ENCODE measurements around the gene INTS11.

The INTS11 gene

GRCh38 chr1:1357871-1358432 lies 33.5 kb upstream of the INTS11 start:
- H3K4me3 ChIP-seq (ENCODE audit: low read depth, low read length), result peak overlapping the region; percentile 77
- no peak for DNase-seq (ENCODE audit: low read depth, low spot score)
- TF ChIP-seq CTCF (IDR thresholded peaks at IDR 0.05; ENCODE audit: low read depth, low read length), result no peak
- in situ Hi-C loops (cut with HindIII; ENCODE audit: low sequenced_read_pairs), result no loop called here

GRCh38 chr1:1356796-1357401 lies 32.4 kb upstream of the INTS11 start:
- H3K4me3 ChIP-seq (ENCODE audit: low read depth, low read length), result peak overlapping the region; percentile 77
- no peak for TF ChIP-seq CTCF (IDR thresholded peaks at IDR 0.05; ENCODE audit: low read depth, low read length)
- in situ Hi-C loops (cut with HindIII; ENCODE audit: low sequenced_read_pairs), result no loop called here

GRCh38 chr1:1356166-1356795 lies 31.8 kb upstream of the INTS11 start:
- in situ Hi-C loops (cut with HindIII; ENCODE audit: low sequenced_read_pairs), result no loop called here
- no peak for DNase-seq (ENCODE audit: low read depth, low spot score)
- H3K4me3 ChIP-seq (ENCODE audit: low read depth, low read length), result peak overlapping the region; percentile 77
- no peak for TF ChIP-seq CTCF (IDR thresholded peaks at IDR 0.05; ENCODE audit: low read depth, low read length)

More at GRCh38 chr1:1356796-1357401, 32.4 kb upstream of the INTS11 start:
- DNase-seq (ENCODE audit: low read depth, low spot score), result no peak

- DNase-seq (ENCODE audit: low read depth, low spot score), result no peak
- no peak for TF ChIP-seq CTCF (IDR thresholded peaks at IDR 0.05; ENCODE audit: low read depth, low read length)
- in situ Hi-C loops (cut with HindIII; ENCODE audit: low sequenced_read_pairs), result no loop called here
- H3K4me3 ChIP-seq (ENCODE audit: low read depth, low read length), result peak overlapping the region; percentile 5
These were observed 31.0 kb upstream of the INTS11 start for GRCh38 chr1:1355416-1355815.

- no peak for TF ChIP-seq CTCF (IDR thresholded peaks at IDR 0.05; ENCODE audit: low read depth, low read length)
- in situ Hi-C loops (cut with HindIII; ENCODE audit: low sequenced_read_pairs), result no loop called here
- no peak overlapping the region for H3K4me3 ChIP-seq (ENCODE audit: low read depth, low read length)
- DNase-seq (ENCODE audit: low read depth, low spot score), result no peak
These were observed 30.1 kb upstream of the INTS11 start for GRCh38 chr1:1354271-1355247.
